ENCODE measurements around the gene USP33.
"Not testable (repeated sequence)": the region's sequence is repeated elsewhere in the genome, so short reads cannot be mapped to it uniquely, and the experiment has no call there.

The USP33 gene

GRCh38 chr1:77732090-77732489 lies 27.6 kb downstream of the USP33 start:
- Histone ChIP-seq H3K9me3 (ENCODE audit: insufficient read depth, low read length) (no peaks in the 10 kb centered on the region), H3K4me3 (ENCODE audit: insufficient read length, low read depth) (no peak overlapping the region), H3K9ac (ENCODE audit: insufficient read length, low read depth) (no peak overlapping the region), H3K4me1 (ENCODE audit: insufficient read depth, insufficient read length) (no peaks in the 10 kb centered on the region), H3K27me3 (ENCODE audit: insufficient read depth, insufficient read length) (no peaks in the 10 kb centered on the region), H3K36me3 (ENCODE audit: insufficient read depth, insufficient read length, low read length) (peaks cover 30% of the 10 kb centered on the region)
- no peak for TF ChIP-seq SUZ12 (IDR thresholded peaks at IDR 0.05; ENCODE audit: extremely low read depth, insufficient read depth, insufficient read length)
- TF ChIP-seq YY1 (IDR thresholded peaks at IDR 0.05; ENCODE audit: insufficient read depth, insufficient read length) = no peak
- TF ChIP-seq ZNF274 (IDR thresholded peaks at IDR 0.05; ENCODE audit: low read depth, low read length) = no peak
- no peak for DNase-seq (ENCODE audit: low read depth, low spot score)

GRCh38 chr1:77725706-77726105 lies 33.9 kb downstream of the USP33 start:
- Histone ChIP-seq H3K36me3 (ENCODE audit: insufficient read depth, insufficient read length, low read length) (peaks cover 74% of the 10 kb centered on the region), H3K9me3 (ENCODE audit: insufficient read depth, low read length) (no peaks in the 10 kb centered on the region)

GRCh38 chr1:77718181-77718580 lies 41.5 kb downstream of the USP33 start:
- peaks cover 69% of the 10 kb centered on the region for H3K36me3 ChIP-seq (ENCODE audit: insufficient read depth, insufficient read length, low read length)
- TF ChIP-seq YY1 (IDR thresholded peaks at IDR 0.05; ENCODE audit: insufficient read depth, insufficient read length) = no peak
- TF ChIP-seq SUZ12 (IDR thresholded peaks at IDR 0.05; ENCODE audit: extremely low read depth, insufficient read depth, insufficient read length) = no peak
- TF ChIP-seq ZNF274 (IDR thresholded peaks at IDR 0.05; ENCODE audit: low read depth, low read length) = no peak
- no peaks in the 10 kb centered on the region for H3K27me3 ChIP-seq (ENCODE audit: insufficient read depth, insufficient read length)

More at GRCh38 chr1:77725706-77726105, 33.9 kb downstream of the USP33 start:
- Histone ChIP-seq H3K27me3 (ENCODE audit: insufficient read depth, insufficient read length) (no peaks in the 10 kb centered on the region), H3K9ac (ENCODE audit: insufficient read length, low read depth) (no peak overlapping the region), H3K4me1 (ENCODE audit: insufficient read depth, insufficient read length) (no peaks in the 10 kb centered on the region), H3K4me3 (ENCODE audit: insufficient read length, low read depth) (no peak overlapping the region)
- no peak for DNase-seq (ENCODE audit: low read depth, low spot score)
- no peak for TF ChIP-seq ZNF274 (IDR thresholded peaks at IDR 0.05; ENCODE audit: low read depth, low read length)
- TF ChIP-seq SUZ12 (IDR thresholded peaks at IDR 0.05; ENCODE audit: extremely low read depth, insufficient read depth, insufficient read length) = no peak
- TF ChIP-seq YY1 (IDR thresholded peaks at IDR 0.05; ENCODE audit: insufficient read depth, insufficient read length) = no peak

DNA sequence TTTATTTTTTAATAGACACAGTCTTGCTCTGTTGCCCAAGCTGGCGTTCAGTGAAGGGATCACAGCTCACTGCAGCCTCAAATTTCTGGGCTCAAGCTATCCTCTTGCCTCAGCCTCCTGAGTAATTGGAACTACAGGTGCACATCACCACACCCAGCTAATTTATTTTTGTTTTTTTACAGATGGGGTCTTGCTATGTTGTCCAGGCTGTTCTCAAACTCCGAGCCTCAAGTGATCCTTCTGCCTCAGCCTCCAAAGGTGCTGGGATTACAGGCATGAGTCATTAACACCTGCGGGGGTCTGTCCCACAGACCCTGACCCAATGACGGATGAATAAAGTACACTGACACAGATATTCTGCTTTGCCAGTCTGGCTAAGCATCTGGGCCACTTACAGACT lies 43.6 kb downstream of the USP33 start:
- TF ChIP-seq YY1 (IDR thresholded peaks at IDR 0.05; ENCODE audit: insufficient read depth, insufficient read length) = no peak
- no peak for TF ChIP-seq SUZ12 (IDR thresholded peaks at IDR 0.05; ENCODE audit: extremely low read depth, insufficient read depth, insufficient read length)
- no peak for TF ChIP-seq ZNF274 (IDR thresholded peaks at IDR 0.05; ENCODE audit: low read depth, low read length)
- peaks cover 68% of the 10 kb centered on the region for H3K36me3 ChIP-seq (ENCODE audit: insufficient read depth, insufficient read length, low read length)
- H3K4me1 ChIP-seq (ENCODE audit: insufficient read depth, insufficient read length) = no peaks in the 10 kb centered on the region
- H3K4me3 ChIP-seq (ENCODE audit: insufficient read length, low read depth) = no peak overlapping the region
- no peaks in the 10 kb centered on the region for H3K27me3 ChIP-seq (ENCODE audit: insufficient read depth, insufficient read length)
- no peak for DNase-seq (ENCODE audit: low read depth, low spot score)
- H3K9me3 ChIP-seq (ENCODE audit: insufficient read depth, low read length) = no peaks in the 10 kb centered on the region
- H3K9ac ChIP-seq (ENCODE audit: insufficient read length, low read depth) = no peak overlapping the region

More at GRCh38 chr1:77718181-77718580, 41.5 kb downstream of the USP33 start:
- Histone ChIP-seq H3K4me3 (ENCODE audit: insufficient read length, low read depth) (no peak overlapping the region), H3K9me3 (ENCODE audit: insufficient read depth, low read length) (no peaks in the 10 kb centered on the region), H3K4me1 (ENCODE audit: insufficient read depth, insufficient read length) (no peaks in the 10 kb centered on the region), H3K9ac (ENCODE audit: insufficient read length, low read depth) (no peak overlapping the region)
- no peak for DNase-seq (ENCODE audit: low read depth, low spot score)

DNA sequence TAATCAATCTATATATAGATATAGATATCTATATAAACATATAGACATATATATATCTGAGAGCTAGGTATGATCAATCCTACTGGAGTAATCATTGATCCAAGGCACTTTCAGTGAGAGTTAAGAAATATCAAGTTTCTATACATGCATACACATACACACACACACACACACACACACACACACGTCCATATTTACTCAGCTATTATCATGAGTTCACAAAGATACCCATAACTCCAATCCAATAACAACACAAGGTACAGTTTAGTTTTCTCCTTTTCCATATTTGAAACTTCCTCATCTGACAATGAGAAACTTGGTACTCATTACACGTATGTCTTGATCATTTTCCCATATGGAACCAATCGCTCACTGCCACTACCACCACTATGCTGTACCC lies 49.9 kb downstream of the USP33 start:
- no peak overlapping the region for H3K4me3 ChIP-seq (ENCODE audit: insufficient read length, low read depth)
- no peak for TF ChIP-seq ZNF274 (IDR thresholded peaks at IDR 0.05; ENCODE audit: low read depth, low read length)
- TF ChIP-seq YY1 (IDR thresholded peaks at IDR 0.05; ENCODE audit: insufficient read depth, insufficient read length) = no peak
- no peak for TF ChIP-seq SUZ12 (IDR thresholded peaks at IDR 0.05; ENCODE audit: extremely low read depth, insufficient read depth, insufficient read length)
- no peaks in the 10 kb centered on the region for H3K9me3 ChIP-seq (ENCODE audit: insufficient read depth, low read length)
- DNase-seq (ENCODE audit: low read depth, low spot score) = no peak
- H3K4me1 ChIP-seq (ENCODE audit: insufficient read depth, insufficient read length) = no peaks in the 10 kb centered on the region
- H3K36me3 ChIP-seq (ENCODE audit: insufficient read depth, insufficient read length, low read length) = peaks cover 77% of the 10 kb centered on the region
- no peaks in the 10 kb centered on the region for H3K27me3 ChIP-seq (ENCODE audit: insufficient read depth, insufficient read length)
- H3K9ac ChIP-seq (ENCODE audit: insufficient read length, low read depth) = no peak overlapping the region

DNA sequence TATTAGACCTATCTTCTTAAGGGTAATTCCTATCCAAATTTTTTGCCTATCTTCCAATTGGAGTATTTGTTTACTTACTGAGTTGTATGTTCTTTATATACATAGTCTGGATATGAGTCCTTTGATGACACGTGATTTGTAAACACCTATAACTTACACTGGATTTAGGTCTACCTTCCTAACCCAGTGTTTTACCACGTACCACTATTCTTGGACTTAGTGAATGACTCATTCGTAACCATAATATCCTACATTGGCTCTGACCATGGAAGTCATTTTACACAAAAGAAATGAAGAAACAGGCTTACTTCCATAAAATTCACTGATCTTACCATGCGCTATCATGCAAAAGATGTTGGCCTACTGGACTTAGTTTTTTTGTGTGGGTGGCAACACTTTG lies 53.3 kb downstream of the USP33 start:
- Histone ChIP-seq H3K36me3 (ENCODE audit: insufficient read depth, insufficient read length, low read length) (peaks cover 45% of the 10 kb centered on the region), H3K9ac (ENCODE audit: insufficient read length, low read depth) (no peak overlapping the region), H3K4me3 (ENCODE audit: insufficient read length, low read depth) (no peak overlapping the region), H3K4me1 (ENCODE audit: insufficient read depth, insufficient read length) (no peaks in the 10 kb centered on the region), H3K27me3 (ENCODE audit: insufficient read depth, insufficient read length) (no peaks in the 10 kb centered on the region), H3K9me3 (ENCODE audit: insufficient read depth, low read length) (no peaks in the 10 kb centered on the region)
- no peak for DNase-seq (ENCODE audit: low read depth, low spot score)
- TF ChIP-seq YY1 (IDR thresholded peaks at IDR 0.05; ENCODE audit: insufficient read depth, insufficient read length) (no peak), SUZ12 (IDR thresholded peaks at IDR 0.05; ENCODE audit: extremely low read depth, insufficient read depth, insufficient read length) (no peak), ZNF274 (IDR thresholded peaks at IDR 0.05; ENCODE audit: low read depth, low read length) (no peak)

DNA sequence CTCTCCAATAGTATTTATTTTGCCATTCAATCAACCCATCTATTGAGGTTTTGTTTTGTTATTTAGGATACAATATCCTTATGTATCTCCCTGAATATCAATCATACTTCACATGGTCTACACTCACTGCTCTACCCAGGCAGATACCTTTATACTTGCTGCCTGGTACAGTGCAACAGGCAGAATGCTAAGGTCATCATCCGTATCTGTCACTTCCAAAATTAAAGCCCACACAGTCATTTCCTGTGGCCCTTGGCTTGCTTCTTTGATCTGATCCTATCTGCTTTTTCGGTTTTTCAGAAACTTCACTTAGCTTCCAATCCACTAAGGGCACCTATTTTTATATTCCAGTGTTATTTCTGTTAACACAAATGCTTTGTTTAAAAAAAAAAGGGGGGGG lies 54.9 kb downstream of the USP33 start:
- no peak for DNase-seq (ENCODE audit: low read depth, low spot score)
- Histone ChIP-seq H3K9me3 (ENCODE audit: insufficient read depth, low read length) (no peaks in the 10 kb centered on the region), H3K4me3 (ENCODE audit: insufficient read length, low read depth) (no peak overlapping the region), H3K36me3 (ENCODE audit: insufficient read depth, insufficient read length, low read length) (peaks cover 34% of the 10 kb centered on the region), H3K9ac (ENCODE audit: insufficient read length, low read depth) (no peak overlapping the region), H3K27me3 (ENCODE audit: insufficient read depth, insufficient read length) (no peaks in the 10 kb centered on the region), H3K4me1 (ENCODE audit: insufficient read depth, insufficient read length) (no peaks in the 10 kb centered on the region)
- no peak for TF ChIP-seq YY1 (IDR thresholded peaks at IDR 0.05; ENCODE audit: insufficient read depth, insufficient read length)
- TF ChIP-seq ZNF274 (IDR thresholded peaks at IDR 0.05; ENCODE audit: low read depth, low read length) = no peak
- TF ChIP-seq SUZ12 (IDR thresholded peaks at IDR 0.05; ENCODE audit: extremely low read depth, insufficient read depth, insufficient read length) = no peak

DNA sequence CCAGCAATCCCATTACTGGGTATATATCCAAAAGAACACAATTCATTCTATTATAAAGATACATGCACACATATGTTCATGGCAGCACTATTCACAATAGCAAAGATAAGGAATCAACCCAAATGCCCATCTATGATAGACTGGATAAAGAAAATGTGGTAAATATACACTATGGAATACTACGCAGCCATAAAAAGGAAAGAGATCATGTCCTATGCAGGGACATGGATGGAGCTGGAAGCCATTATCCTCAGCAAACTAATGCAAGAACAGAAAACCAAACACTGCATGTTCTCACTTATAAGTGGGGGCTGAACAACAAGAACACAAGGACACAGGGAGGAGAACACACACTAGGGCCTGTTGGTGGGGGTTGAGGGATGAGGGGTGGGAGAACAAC lies 60.0 kb downstream of the USP33 start:
- not testable (repeated sequence) for DNase-seq (ENCODE audit: low read depth, low spot score); H3K4me3 ChIP-seq (ENCODE audit: insufficient read length, low read depth); H3K27me3 ChIP-seq (ENCODE audit: insufficient read depth, insufficient read length); H3K4me1 ChIP-seq (ENCODE audit: insufficient read depth, insufficient read length); H3K9me3 ChIP-seq (ENCODE audit: insufficient read depth, low read length); H3K9ac ChIP-seq (ENCODE audit: insufficient read length, low read depth)
- H3K36me3 ChIP-seq (ENCODE audit: insufficient read depth, insufficient read length, low read length) = peaks cover 12% of the 10 kb centered on the region
